IPS-11a (cell line): ENCODE measurements around the gene PLPPR3.

Experiments
- H3K4me3 ChIP-seq: one replicate; pipeline ENCODE4 v1.5.1; 2013; ENCODE audit warnings: low read depth, low read length, control low read depth

Gene PLPPR3

GRCh38 chr19:778910-779653 is 42.7 kb downstream of the PLPPR3 start:
- H3K4me3 ChIP-seq = no peak overlapping the region

GRCh38 chr19:776549-776948 is 45.2 kb downstream of the PLPPR3 start:
- no peak overlapping the region for H3K4me3 ChIP-seq

DNA sequence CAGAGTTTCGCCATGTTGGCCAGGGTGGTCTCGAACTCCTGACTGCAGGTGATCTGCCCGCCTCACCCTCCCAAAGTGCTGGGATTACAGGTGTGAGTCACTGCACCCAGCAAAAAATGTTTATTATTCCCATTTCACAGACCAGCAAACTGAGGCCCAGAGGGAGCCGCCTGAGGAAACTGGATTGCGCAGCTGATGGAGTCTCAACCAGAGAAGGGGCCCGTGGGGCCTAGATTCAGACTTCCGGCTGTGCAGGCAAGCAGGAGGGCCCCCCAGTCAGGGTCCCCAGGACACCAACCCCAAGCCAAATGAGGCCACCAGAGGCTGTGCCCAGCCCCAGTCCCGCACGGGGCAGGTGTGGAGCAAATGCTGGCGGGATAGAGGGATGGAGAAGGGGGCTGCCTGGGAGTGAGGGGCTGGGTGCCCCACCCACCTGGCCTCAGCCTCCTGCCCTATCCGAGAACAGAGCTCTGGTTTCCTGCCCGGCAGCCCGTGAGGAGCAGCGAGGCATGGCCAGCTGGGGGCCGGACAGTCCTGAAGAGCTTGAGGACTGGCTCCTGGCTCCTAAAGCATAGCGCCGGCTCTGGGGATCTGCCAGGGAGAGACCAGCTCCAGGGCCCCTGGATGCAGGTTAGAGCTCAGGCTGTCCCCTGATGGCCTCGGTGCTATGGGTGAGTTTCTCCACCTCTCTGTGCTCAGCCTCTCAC is 48.9 kb downstream of the PLPPR3 start:
- H3K4me3 ChIP-seq = no peak overlapping the region

DNA sequence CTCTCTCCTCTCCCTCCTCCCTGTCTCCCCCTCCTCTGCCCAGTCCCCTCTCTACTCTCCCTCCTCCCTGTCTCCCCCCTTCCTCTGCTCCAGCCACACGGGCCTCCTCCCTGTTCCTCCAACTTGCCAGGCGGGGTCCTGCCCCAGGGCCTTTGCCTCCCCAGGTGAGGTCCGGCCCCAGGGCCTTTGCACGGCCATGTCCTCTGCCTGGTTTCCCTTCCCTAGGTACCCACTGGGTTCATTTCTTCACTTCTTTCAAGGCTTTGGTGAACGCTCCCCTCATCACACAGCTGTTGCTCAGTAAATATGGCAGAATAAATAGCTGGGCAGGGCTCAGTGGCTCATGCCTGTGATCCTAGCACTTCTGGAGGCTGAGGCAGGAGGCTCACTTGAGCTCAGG is 49.7 kb downstream of the PLPPR3 start:
- H3K4me3 ChIP-seq = no peak overlapping the region

DNA sequence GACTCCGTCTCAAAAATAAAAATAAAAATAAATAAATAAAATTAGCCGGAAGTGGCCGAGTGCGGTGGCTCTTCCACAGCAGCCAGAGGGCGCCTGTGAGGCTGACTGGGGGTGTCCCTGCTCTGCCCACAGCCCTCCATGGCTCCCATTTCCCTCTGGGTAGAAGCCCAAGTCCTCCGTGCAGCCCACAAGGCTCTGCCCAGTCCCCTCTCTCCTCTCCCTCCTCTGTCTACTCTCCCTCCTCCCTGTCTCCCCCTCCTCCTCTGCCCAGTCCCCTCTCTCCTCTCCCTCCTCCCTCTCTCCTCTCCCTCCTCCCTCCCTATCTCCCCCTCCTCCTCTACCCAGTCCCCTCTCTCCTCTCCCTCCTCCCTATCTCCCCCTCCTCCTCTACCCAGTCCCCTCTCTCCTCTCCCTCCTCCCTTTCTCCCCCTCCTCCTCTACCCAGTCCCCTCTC is 50.4 kb downstream of the PLPPR3 start:
- H3K4me3 ChIP-seq = no peak overlapping the region

DNA sequence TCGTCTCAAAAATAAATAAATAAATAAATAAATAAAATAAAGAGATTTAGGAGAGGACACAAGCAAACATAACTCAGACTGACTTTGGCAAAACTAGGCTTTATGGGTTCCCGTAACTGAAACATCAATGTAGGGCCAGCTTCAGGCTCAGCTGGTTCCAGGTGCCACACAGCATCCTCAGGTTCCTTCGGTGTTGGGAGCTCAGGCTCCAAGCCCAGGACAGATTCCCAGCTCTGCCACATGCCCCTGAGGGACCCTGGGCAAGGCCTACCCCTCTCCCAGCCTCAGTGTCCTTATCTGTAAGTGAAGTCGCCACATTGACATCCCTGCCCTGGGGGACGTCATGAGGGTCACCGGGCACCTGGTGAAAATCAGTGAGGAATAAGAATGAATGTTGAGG is 52.1 kb downstream of the PLPPR3 start:
- H3K4me3 ChIP-seq = no peak overlapping the region

DNA sequence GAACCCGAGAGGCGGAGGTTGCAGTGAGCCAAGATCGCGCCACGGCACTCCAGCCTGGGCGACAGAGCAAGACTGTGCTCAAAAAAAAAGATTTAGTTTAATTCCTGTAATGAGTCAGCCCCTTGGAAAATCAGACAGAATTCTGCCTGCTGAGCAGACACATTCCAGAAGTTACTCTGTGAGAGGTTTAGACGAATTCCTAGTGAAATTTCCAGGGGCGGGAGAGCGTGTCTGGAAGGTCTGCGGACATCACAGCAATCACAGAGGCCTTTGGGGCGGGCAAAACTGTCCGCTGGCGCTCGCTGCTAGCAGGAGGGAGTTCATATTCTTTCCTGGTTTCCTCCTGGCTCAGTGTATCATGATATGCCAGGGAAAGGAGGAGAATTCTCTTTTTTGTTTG is 53.3 kb downstream of the PLPPR3 start:
- no peak overlapping the region for H3K4me3 ChIP-seq

DNA sequence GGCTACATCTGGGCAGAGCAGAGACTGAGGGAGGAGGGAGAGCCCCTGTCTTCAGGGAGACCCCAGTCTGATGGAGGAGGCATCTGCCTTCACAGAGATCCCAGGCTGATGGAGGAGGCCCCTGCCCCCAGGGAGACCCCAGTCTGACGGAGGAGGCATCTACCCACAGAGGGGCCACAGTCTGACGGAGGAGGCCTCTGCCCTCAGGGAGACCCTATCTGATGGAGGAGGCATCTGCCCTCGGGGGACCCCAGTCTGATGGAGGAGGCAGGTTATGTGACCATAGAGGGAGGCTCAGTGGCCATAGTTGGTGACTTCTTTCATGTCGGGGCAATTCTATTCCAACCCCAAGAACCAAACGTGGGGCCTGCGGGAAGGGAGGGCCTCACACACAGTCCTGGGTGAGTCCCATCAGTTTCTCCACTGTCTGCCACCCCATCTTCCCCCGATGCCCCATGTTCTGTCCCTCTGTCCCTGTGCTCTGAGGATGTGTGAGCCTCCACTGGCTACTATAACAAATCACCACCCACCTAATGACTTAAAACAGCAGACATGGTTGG is 56.5 kb downstream of the PLPPR3 start:
- H3K4me3 ChIP-seq = no peak overlapping the region

DNA sequence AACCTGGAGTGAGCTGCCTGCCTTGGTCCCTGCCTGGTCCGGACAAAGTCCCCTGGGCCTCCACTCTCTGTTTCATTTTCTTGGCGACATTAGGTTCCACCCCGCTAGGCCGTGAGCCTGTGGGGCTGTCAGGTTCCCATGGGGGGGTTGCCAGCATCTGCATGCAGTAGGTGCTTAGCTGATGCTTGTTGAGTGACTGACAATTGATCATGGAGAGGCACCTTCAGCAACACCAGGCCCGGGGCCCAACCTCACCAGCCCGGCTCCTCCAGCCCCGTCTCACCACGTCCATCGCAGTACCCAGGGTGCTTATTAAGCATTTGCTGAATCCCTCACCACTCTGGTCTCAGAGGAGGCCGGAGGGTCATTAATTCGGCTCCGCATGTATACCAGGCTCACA is 57.5 kb downstream of the PLPPR3 start:
- H3K4me3 ChIP-seq = no peak overlapping the region

DNA sequence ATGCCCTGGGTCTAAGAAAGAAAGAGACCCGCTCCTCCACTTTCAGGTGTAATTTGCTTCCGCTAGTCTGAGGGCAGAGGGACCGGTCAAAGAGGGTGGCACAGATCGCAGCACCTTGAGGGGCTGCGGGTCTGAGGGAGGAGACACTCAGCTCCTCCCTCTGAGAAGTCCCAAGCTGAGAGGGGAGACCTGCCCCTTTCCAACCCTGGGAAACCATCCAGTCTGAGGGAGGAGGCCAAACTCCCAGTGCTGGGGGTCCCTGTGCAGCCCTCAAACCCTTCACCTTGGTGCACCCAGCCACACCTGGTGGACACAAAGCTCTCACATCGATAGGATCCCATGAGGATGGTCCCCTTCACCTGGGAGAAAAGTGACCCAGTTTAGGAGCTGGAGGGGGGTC is 57.9 kb downstream of the PLPPR3 start:
- no peak overlapping the region for H3K4me3 ChIP-seq

DNA sequence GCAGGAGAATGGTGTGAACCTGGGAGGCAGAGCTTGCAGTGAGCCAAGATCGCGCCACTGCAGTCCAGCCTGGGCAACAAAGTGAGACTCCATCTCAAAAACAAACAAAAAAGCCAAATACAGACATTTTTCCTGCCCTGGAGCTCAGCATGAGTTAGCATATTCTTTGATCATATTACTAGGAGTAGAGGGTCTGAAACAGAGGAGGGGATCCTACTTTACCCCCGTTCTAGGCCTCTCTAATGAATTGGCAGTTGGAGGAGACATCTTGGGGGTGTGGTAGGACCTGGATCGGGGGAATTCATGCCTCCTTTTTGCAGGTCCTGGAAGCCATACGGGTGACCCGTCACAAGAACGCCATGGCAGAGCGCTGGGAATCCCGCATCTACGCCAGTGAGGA is 58.6 kb downstream of the PLPPR3 start:
- no peak overlapping the region for H3K4me3 ChIP-seq
